ENCODE data around the gene CARS2. TPM values are rescaled to one million over a fixed set of nuclear protein-coding genes. Genes with fewer than 3 reads are reported as not detected.
A peak's percentile ranks its signal among the peaks of the same experiment; 100 is the strongest.

CARS2 gene
- total and polyA plus RNA-seq, 7 donors: 35.4 to 77.5 (median 45.7) TPM

GRCh38 chr13:110643324-110643723 lies 62.6 kb downstream of the CARS2 start:
- intact Hi-C loops (cut with DNase I): loop anchor here (5.0 kb wide), 2 partner anchors 39 to 51 kb away; no protein-coding TSS in a partner anchor
- H3K27ac ChIP-seq: peak overlapping the region in 1 of 4 donors; percentile 66
- peaks cover 12 to 53% (median 25%) of the 10 kb centered on the region in 4 donors for H3K36me3 ChIP-seq
- no peaks in the 10 kb centered on the region for H3K9me3 ChIP-seq
- 82 to 88% methylated on average over 11 of the region's 11 CpGs for WGBS, 2 donors
- DNase-seq: no peak
- H3K4me3 ChIP-seq: no peak overlapping the region
- TF ChIP-seq POLR2A (IDR thresholded peaks at IDR 0.05): no peak
- no peak for TF ChIP-seq EP300 (IDR thresholded peaks at IDR 0.05)
- TF ChIP-seq POLR2AphosphoS5 (IDR thresholded peaks at IDR 0.05): no peak
- no peak for TF ChIP-seq CTCF (IDR thresholded peaks at IDR 0.05)
- no peaks in the 10 kb centered on the region for H3K27me3 ChIP-seq
- H3K4me1 ChIP-seq: peaks cover 0 to 32% (median 28%) of the 10 kb centered on the region in 4 donors

- no peak for DNase-seq
- intact Hi-C loops (cut with DNase I): loop anchor here (5.0 kb wide), 2 partner anchors 40 to 50 kb away; no protein-coding TSS in a partner anchor
- Histone ChIP-seq H3K36me3 (peaks cover 21 to 62% (median 32%) of the 10 kb centered on the region in 4 donors), H3K4me3 (no peak overlapping the region), H3K9me3 (no peaks in the 10 kb centered on the region), H3K4me1 (peaks cover 0 to 32% (median 28%) of the 10 kb centered on the region in 4 donors), H3K27ac (peak overlapping the region in 1 of 4 donors; percentile 78), H3K27me3 (no peaks in the 10 kb centered on the region)
- WGBS, 2 donors: 92 to 94% methylated on average over 40 of the region's 40 CpGs
- TF ChIP-seq CTCF (IDR thresholded peaks at IDR 0.05) (no peak), EP300 (IDR thresholded peaks at IDR 0.05) (no peak), POLR2A (IDR thresholded peaks at IDR 0.05) (no peak), POLR2AphosphoS5 (IDR thresholded peaks at IDR 0.05) (no peak)
Measured at GRCh38 chr13:110642291-110642981, 63.5 kb downstream of the CARS2 start.

GRCh38 chr13:110641055-110642015 lies 64.6 kb downstream of the CARS2 start:
- DNase-seq: peak; percentile 87
- H3K36me3 ChIP-seq: peaks cover 32 to 67% (median 43%) of the 10 kb centered on the region in 4 donors
- 82 to 83% methylated on average over 29 of the region's 29 CpGs for WGBS, 2 donors
- no peak overlapping the region for H3K4me3 ChIP-seq
- H3K4me1 ChIP-seq: peaks cover 0 to 32% (median 28%) of the 10 kb centered on the region in 4 donors
- no peaks in the 10 kb centered on the region for H3K9me3 ChIP-seq
- TF ChIP-seq POLR2AphosphoS5 (IDR thresholded peaks at IDR 0.05) (peak in 2 of 4 donors; percentile 13 to 42), EP300 (IDR thresholded peaks at IDR 0.05) (no peak), CTCF (IDR thresholded peaks at IDR 0.05) (no peak)
- H3K27ac ChIP-seq: peak overlapping the region; percentile 29 to 78 (median 62)
- intact Hi-C loops (cut with DNase I): loop anchor here (5.0 kb wide), 2 partner anchors 41 to 49 kb away; no protein-coding TSS in a partner anchor
- no peaks in the 10 kb centered on the region for H3K27me3 ChIP-seq

- H3K4me1 ChIP-seq: peaks cover 0 to 32% (median 30%) of the 10 kb centered on the region in 4 donors
- intact Hi-C loops (cut with DNase I): loop anchor here (5.0 kb wide), 2 partner anchors 42 to 48 kb away; no protein-coding TSS in a partner anchor
- peak overlapping the region; percentile 29 to 78 (median 62) for H3K27ac ChIP-seq
- H3K27me3 ChIP-seq: no peaks in the 10 kb centered on the region
- TF ChIP-seq POLR2AphosphoS5 (IDR thresholded peaks at IDR 0.05): peak in 1 of 4 donors; percentile 34
- no peak for TF ChIP-seq POLR2A (IDR thresholded peaks at IDR 0.05)
- WGBS, 2 donors: 84 to 89% methylated on average over 13 of the region's 13 CpGs
- peaks cover 40 to 75% (median 50%) of the 10 kb centered on the region in 4 donors for H3K36me3 ChIP-seq
- DNase-seq: peak; percentile 83
- no peaks in the 10 kb centered on the region for H3K9me3 ChIP-seq
- no peak overlapping the region for H3K4me3 ChIP-seq
Measured at GRCh38 chr13:110640591-110641029, 65.3 kb downstream of the CARS2 start.

Data from sigmoid colon (tissue), 7 donors.